Psoas muscle (tissue), 8 donors: ENCODE measurements around the gene MX2. TPM values are rescaled to one million over a fixed set of nuclear protein-coding genes. Genes with fewer than 3 reads are reported as not detected.

Experiments used
- ATAC-seq, 4 donors: fragments of 200-7000 bp; cut with Tn5 transposase; one replicate each; pipeline ENCODE4 v1.9.1; 2020; ENCODE audit warnings: moderate library complexity in 3 of 4, mild to moderate bottlenecking in 2 of 4
- DNase-seq, 2 donors: peaks; one replicate each; pipeline ENCODE4 v3.0.0-alpha.2; 2020
- H3K27ac ChIP-seq: fragments of 200-600 bp; one replicate; pipeline ENCODE4 v1.8.0; 2022
- H3K27me3 ChIP-seq, 3 donors: fragments of 200-600 bp in 1 of 3; one replicate each; pipeline versions ENCODE4 v1.6.1 to v1.8.0; 2013 to 2022; ENCODE audit warnings: low read length in 2 of 3, mild to moderate bottlenecking in 2 of 3, moderate library complexity in 1 of 3; ENCODE audit not compliant: insufficient read depth in 3 of 3
- H3K36me3 ChIP-seq, 2 donors: fragments of 200-600 bp in 1 of 2; one replicate each; pipeline versions ENCODE4 v1.6.1 to v1.8.0; 2013 to 2022; ENCODE audit warnings: low read depth in 1 of 2, mild to moderate bottlenecking in 1 of 2, moderate library complexity in 1 of 2; ENCODE audit not compliant: insufficient read depth in 1 of 2
- H3K4me1 ChIP-seq: fragments of 200-600 bp; one replicate; pipeline ENCODE4 v1.8.0; 2022
- H3K4me3 ChIP-seq: fragments of 200-600 bp; one replicate; pipeline ENCODE4 v1.8.0; 2022; ENCODE audit warnings: mild to moderate bottlenecking
- H3K9me3 ChIP-seq: fragments of 200-600 bp; one replicate; pipeline ENCODE4 v1.8.0; 2022
- CTCF ChIP-seq: fragments of 200-600 bp; IDR thresholded peaks from one replicate; pipeline ENCODE4 v1.8.0; 2022; ENCODE audit warnings: antibody characterized with exemption
- WGBS, 3 donors: extraction: QIAGEN DNeasy Blood & Tissue Kit; methylation state at CpG; one replicate each; pipeline versions ENCODE4 v1.1.6 to v1.1.7; 2013; 5-methylcytosine and 5-hydroxymethylcytosine counted together
- intact Hi-C, 2 donors: fragments of 100-400 bp; cut with DNase I; formaldehyde crosslinking; loops; one replicate each; pipeline versions ENCODE4 v1.11.0 to v1.14.2; 2022
- polyA plus RNA-seq, 3 donors: library from polyadenylated mRNA; stranded (reverse); fragments of 200-250 nt; gene quantifications; one replicate each; pipeline ENCODE4 v1.2.3, GENCODE V29; 2013
- total RNA-seq, 4 donors: library from RNA; stranded (reverse); fragmentation: NEBNext Ultra II Directional in 2 of 4; extraction: Animal tissue kit (Norgen Biotek cat#: 25700) in 2 of 4; gene quantifications; one replicate each; pipeline versions ENCODE4 v1.2.1 to v1.2.4, GENCODE V29; 2021 to 2023
- donor health status: healthy with polysubstance abuse.
- donor health status: DM: no; HTN: no; CAD: no; lungs with moderate emphysema.
- donor health status: Bipolar disorder and iron deficiency.
- donor health status: healthy.
- donor health status: DM: yes; HTN: yes; CAD: no.
- donor health status: DM: no; HTN: no; CAD: no.
- donor health status: DM: no; HTN: no; CAD: no.
- donor health status: DM: yes; HTN: yes; CAD: no.

Gene MX2
- total and polyA plus RNA-seq, 7 donors = 1.2 to 3.6 (median 2.7) TPM

DNA sequence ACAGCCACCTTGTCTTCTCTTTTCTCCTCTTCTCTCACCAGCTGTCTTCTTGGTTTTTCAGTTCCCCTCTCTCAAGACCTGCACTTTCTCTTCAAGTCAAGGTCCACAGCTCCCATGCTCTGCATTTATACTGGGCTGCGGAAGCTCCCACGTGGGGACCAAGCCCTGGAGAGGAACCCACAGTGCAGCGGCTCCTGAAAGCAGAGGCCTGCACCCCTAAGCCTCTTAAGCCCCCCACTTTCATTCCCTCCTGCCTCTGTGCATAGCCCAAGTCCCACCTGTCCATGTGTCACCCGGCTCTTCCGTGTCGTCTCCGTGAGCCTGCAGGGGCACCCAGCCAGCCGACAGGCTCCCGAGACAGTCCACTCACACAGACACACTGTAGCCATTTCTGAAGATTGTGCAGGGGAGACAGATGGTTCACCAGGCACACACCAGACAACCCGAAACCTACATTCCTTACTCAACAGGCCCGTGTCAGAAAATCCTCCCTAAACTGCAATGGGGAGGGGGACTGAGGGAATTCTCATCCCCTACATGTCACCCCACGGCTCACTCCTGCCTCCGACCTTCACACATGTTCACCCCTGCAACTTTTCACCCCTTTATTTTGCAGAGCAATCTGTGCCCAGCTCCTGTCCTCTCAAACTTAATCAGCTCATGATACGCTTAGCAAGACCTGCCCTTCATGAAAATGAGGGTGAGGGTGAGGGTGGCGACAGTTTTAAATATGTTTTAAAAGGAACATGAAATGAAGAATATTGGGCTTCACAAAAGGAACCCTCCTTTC lies 6.3 kb downstream of the MX2 start:
- WGBS, 3 donors = 76 to 79% (median 77%) methylated on average over 15 of the region's 15 CpGs
- no peak for DNase-seq
- no peak overlapping the region for H3K27ac ChIP-seq
- H3K4me1 ChIP-seq = no peaks in the 10 kb centered on the region
- no peaks in the 10 kb centered on the region for H3K36me3 ChIP-seq
- H3K4me3 ChIP-seq = no peak overlapping the region
- no peak for ATAC-seq
- TF ChIP-seq CTCF = no peak
- intact Hi-C loops = no loop called here
- peaks cover 0 to 12% (median 0%) of the 10 kb centered on the region in 3 donors for H3K27me3 ChIP-seq
- no peaks in the 10 kb centered on the region for H3K9me3 ChIP-seq

DNA sequence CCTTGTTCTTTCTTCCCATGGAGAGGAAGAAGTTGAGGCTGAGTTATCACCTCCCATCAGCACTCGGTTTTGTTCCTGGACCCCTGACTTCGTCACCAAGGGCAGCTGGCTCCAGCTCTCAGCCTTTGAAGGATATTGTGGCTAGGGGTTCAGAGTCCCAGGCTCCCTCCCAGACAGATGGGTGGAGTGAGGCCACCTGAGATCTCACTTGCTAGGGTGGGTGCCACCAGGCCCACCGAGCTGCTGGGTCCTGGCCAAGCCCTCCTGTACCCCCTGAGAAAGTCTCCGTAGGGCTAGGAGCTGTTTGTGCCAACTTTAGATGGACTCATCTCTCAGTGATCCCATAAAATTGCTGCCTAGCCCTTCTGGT lies 6.9 kb downstream of the MX2 start:
- no peaks in the 10 kb centered on the region for H3K9me3 ChIP-seq
- intact Hi-C loops = no loop called here
- WGBS, 3 donors = 43 to 50% (median 46%) methylated on average over 4 of the region's 4 CpGs
- no peaks in the 10 kb centered on the region for H3K36me3 ChIP-seq
- no peak overlapping the region for H3K27ac ChIP-seq
- ATAC-seq = no peak
- DNase-seq = no peak
- H3K4me3 ChIP-seq = no peak overlapping the region
- no peaks in the 10 kb centered on the region for H3K4me1 ChIP-seq
- no peak for TF ChIP-seq CTCF
- peaks cover 0 to 12% (median 0%) of the 10 kb centered on the region in 3 donors for H3K27me3 ChIP-seq

- Histone ChIP-seq H3K4me1 (no peaks in the 10 kb centered on the region), H3K4me3 (peak overlapping the region; percentile 50), H3K9me3 (no peaks in the 10 kb centered on the region), H3K36me3 (no peaks in the 10 kb centered on the region), H3K27me3 (peaks cover 0 to 12% (median 0%) of the 10 kb centered on the region in 3 donors), H3K27ac (no peak overlapping the region)
- intact Hi-C loops = no loop called here
- WGBS, 3 donors = 11 to 27% (median 22%) methylated on average over 23 to 29 of the region's 29 CpGs
- peak; percentile 43 to 75 for DNase-seq
- no peak for TF ChIP-seq CTCF
- peak in 2 of 4 donors; percentile 11 to 65 for ATAC-seq
Observed at GRCh38 chr21:41369105-41369919, 7.5 kb downstream of the MX2 start.

GRCh38 chr21:41369920-41370839 lies 8.4 kb downstream of the MX2 start:
- H3K4me1 ChIP-seq = no peaks in the 10 kb centered on the region
- 73 to 74% (median 73%) methylated on average over 30 of the region's 30 CpGs for WGBS, 3 donors
- ATAC-seq = peak in 1 of 4 donors; percentile 59
- H3K27me3 ChIP-seq = peaks cover 0 to 12% (median 0%) of the 10 kb centered on the region in 3 donors
- no peaks in the 10 kb centered on the region for H3K36me3 ChIP-seq
- H3K27ac ChIP-seq = no peak overlapping the region
- intact Hi-C loops = no loop called here
- peak overlapping the region; percentile 50 for H3K4me3 ChIP-seq
- DNase-seq = no peak
- TF ChIP-seq CTCF = no peak
- H3K9me3 ChIP-seq = no peaks in the 10 kb centered on the region
